Measurements from ENCODE around the gene MRPL37. TPM values are rescaled to one million over a fixed set of nuclear protein-coding genes. Genes with fewer than 3 reads are reported as not detected.

MRPL37 gene
- polyA plus RNA-seq, 1 experiment, result 21.0 TPM

- CTCF ChIA-PET, result interaction anchor here (0.6 to 2.4 kb wide), 2 partner anchors 9 to 96 kb away, joined by 4 to 8 read pairs; no protein-coding TSS in a partner anchor
- DNase-seq (ENCODE audit: low read depth), result no peak
- TF ChIP-seq CTCF (IDR thresholded peaks at IDR 0.05; ENCODE audit: insufficient read depth, low read depth, low read length), result no peak
- POLR2A ChIA-PET, result no interaction called here
- H3K36me3 ChIP-seq (ENCODE audit: control insufficient read depth, insufficient read depth, low read length), result no peaks in the 10 kb centered on the region; the same call in 1 of the 2 replicates
- H3K27me3 ChIP-seq (ENCODE audit: control insufficient read depth, insufficient read depth, low read length), result no peaks in the 10 kb centered on the region
- no peak overlapping the region for H3K4me3 ChIP-seq (ENCODE audit: low read depth, low read length)
Measured at GRCh38 chr1:54172614-54173599, 27.1 kb upstream of the MRPL37 start.

- no peak for TF ChIP-seq CTCF (IDR thresholded peaks at IDR 0.05; ENCODE audit: insufficient read depth, low read depth, low read length)
- H3K27me3 ChIP-seq (ENCODE audit: control insufficient read depth, insufficient read depth, low read length), result no peaks in the 10 kb centered on the region
- CTCF ChIA-PET, result interaction anchor here (2.4 kb wide), 1 partner anchor 9 kb away, joined by 8 read pairs; no protein-coding TSS in a partner anchor
- no peaks in the 10 kb centered on the region; the same call in 1 of the 2 replicates for H3K36me3 ChIP-seq (ENCODE audit: control insufficient read depth, insufficient read depth, low read length)
- DNase-seq (ENCODE audit: low read depth), result no peak
- POLR2A ChIA-PET, result no interaction called here
- no peak overlapping the region for H3K4me3 ChIP-seq (ENCODE audit: low read depth, low read length)
Measured at GRCh38 chr1:54173681-54174080, 26.3 kb upstream of the MRPL37 start.

GRCh38 chr1:54174106-54174505 is 25.9 kb upstream of the MRPL37 start:
- ChIA-PET CTCF (interaction anchor here (2.4 kb wide), 1 partner anchor 8 kb away, joined by 8 read pairs; no protein-coding TSS in a partner anchor), POLR2A (no interaction called here)
- no peak for TF ChIP-seq CTCF (IDR thresholded peaks at IDR 0.05; ENCODE audit: insufficient read depth, low read depth, low read length)
- no peak for DNase-seq (ENCODE audit: low read depth)
- Histone ChIP-seq H3K36me3 (ENCODE audit: control insufficient read depth, insufficient read depth, low read length) (no peaks in the 10 kb centered on the region; the same call in 1 of the 2 replicates), H3K4me3 (ENCODE audit: low read depth, low read length) (no peak overlapping the region), H3K27me3 (ENCODE audit: control insufficient read depth, insufficient read depth, low read length) (no peaks in the 10 kb centered on the region)

- ChIA-PET CTCF (interaction anchor here (0.8 kb wide), 1 partner anchor 66 kb away, joined by 3 read pairs; no protein-coding TSS in a partner anchor), POLR2A (no interaction called here)
- no peak for DNase-seq (ENCODE audit: low read depth)
- no peak overlapping the region for H3K4me3 ChIP-seq (ENCODE audit: low read depth, low read length)
- no peak for TF ChIP-seq CTCF (IDR thresholded peaks at IDR 0.05; ENCODE audit: insufficient read depth, low read depth, low read length)
- H3K36me3 ChIP-seq (ENCODE audit: control insufficient read depth, insufficient read depth, low read length), result no peaks in the 10 kb centered on the region; the same call in 1 of the 2 replicates
- no peaks in the 10 kb centered on the region for H3K27me3 ChIP-seq (ENCODE audit: control insufficient read depth, insufficient read depth, low read length)
Measured at GRCh38 chr1:54176621-54177327, 23.2 kb upstream of the MRPL37 start.

GRCh38 chr1:54177726-54178125 is 22.2 kb upstream of the MRPL37 start:
- Histone ChIP-seq H3K36me3 (ENCODE audit: control insufficient read depth, insufficient read depth, low read length) (no peaks in the 10 kb centered on the region; the same call in 1 of the 2 replicates), H3K27me3 (ENCODE audit: control insufficient read depth, insufficient read depth, low read length) (no peaks in the 10 kb centered on the region), H3K4me3 (ENCODE audit: low read depth, low read length) (no peak overlapping the region)
- no peak for DNase-seq (ENCODE audit: low read depth)
- POLR2A ChIA-PET, result no interaction called here
- no peak for TF ChIP-seq CTCF (IDR thresholded peaks at IDR 0.05; ENCODE audit: insufficient read depth, low read depth, low read length)
- CTCF ChIA-PET, result no interaction called here
